Left lobe of liver (tissue), 2 donors: ENCODE data around the gene B4GALT5. TPM values are rescaled to one million over a fixed set of nuclear protein-coding genes. Genes with fewer than 3 reads are reported as not detected.
"Not testable (repeated sequence)": the region's sequence is repeated elsewhere in the genome, so short reads cannot be mapped to it uniquely, and the experiment has no call there.

ENCODE experiments used
- ATAC-seq: fragments of 200-7000 bp; cut with Tn5 transposase; one replicate; pipeline ENCODE4 v1.9.1; 2020; ENCODE audit warnings: mild to moderate bottlenecking, moderate library complexity
- DNase-seq: peaks from one replicate; pipeline ENCODE4 v3.0.0-alpha.2; 2020; ENCODE audit warnings: low spot score
- total RNA-seq: library from RNA; stranded (reverse); gene quantifications from one replicate; pipeline ENCODE4 v1.2.1, GENCODE V29; 2021
- donor health status: DM: no; HTN: no; CAD: no; lungs with moderate emphysema.
- donor health status: DM: no; HTN: yes; CAD: no.

The B4GALT5 gene, protein sequence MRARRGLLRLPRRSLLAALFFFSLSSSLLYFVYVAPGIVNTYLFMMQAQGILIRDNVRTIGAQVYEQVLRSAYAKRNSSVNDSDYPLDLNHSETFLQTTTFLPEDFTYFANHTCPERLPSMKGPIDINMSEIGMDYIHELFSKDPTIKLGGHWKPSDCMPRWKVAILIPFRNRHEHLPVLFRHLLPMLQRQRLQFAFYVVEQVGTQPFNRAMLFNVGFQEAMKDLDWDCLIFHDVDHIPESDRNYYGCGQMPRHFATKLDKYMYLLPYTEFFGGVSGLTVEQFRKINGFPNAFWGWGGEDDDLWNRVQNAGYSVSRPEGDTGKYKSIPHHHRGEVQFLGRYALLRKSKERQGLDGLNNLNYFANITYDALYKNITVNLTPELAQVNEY
- total RNA-seq = 10.5 TPM

- peak; percentile 89 for ATAC-seq
Observed at GRCh38 chr20:49713753-49714712, at the start of gene B4GALT5. TSS of gene B4GALT5 (minus strand) at chr20:49713878. CDS start at chr20:49713690, 188 bp downstream.

DNA sequence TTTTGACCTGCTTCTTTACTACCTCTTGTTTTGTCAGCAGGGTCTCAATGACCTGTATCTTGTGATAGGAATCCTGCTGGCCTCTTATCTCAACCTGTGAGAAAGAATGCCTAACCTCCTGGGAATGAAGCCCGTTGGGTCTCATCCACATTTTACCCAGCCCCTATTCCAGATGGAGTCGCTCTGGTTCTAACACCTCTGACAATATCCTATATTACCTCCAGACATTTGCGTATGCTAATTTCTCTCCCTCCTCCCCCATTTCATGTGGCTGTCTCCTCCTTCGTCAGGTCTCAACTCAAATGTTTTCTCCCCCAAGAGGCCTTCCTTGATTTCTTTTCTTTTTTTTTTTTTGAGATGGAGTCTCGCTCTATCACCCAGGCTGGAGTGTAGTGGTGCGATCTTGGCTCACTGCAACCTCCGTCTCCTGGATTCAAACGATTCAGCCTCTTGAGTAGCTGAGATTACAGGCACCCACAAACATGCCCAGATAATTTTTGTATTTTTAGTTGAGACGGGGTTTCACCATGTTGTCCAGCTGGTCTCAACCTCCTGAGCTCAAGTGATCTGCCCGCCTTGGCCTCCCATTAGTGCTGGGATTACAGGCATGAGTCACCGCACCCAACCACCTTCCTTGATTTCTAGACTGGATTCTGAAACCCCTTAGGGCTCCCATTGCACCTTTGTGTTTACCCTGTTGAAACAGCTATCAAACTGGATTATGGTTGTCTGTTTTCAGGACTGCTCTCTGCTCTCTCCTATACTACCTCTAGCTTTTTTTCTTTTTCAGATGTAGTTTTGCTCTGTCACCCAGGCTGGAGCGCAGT, 49.5 kb upstream of the B4GALT5 start:
- no peak for DNase-seq

More at GRCh38 chr20:49713753-49714712, at the start of gene B4GALT5:
- DNase-seq = peak; percentile 75

GRCh38 chr20:49761888-49762287, 48.2 kb upstream of the B4GALT5 start:
- not testable (repeated sequence) for DNase-seq, ATAC-seq

More for the DNA sequence above, 49.5 kb upstream of the B4GALT5 start:
- no peak for ATAC-seq

GRCh38 chr20:49759266-49759950, 45.7 kb upstream of the B4GALT5 start:
- ATAC-seq = no peak
- DNase-seq = no peak

- ATAC-seq (no peak), DNase-seq (no peak)
Observed at GRCh38 chr20:49758781-49759180, 45.1 kb upstream of the B4GALT5 start.

DNA sequence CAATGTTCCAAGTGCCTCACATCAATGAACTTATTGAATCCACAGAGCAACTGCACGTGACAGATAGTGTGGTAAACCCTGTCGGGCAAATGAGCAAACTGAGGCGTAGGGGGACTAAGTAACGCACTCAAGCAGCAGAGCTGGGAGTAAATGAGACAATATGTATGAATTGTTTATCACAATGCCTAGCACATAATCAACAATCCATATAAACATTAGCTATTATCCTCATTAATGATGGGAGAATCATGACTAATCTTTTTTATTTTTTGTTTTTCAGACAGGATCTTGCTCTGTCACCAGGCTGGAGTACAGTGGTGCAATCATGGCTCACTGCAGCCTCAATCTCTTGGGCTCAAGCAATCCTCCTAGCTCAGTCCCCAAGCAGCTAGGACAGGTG, 43.9 kb upstream of the B4GALT5 start:
- ATAC-seq (no peak), DNase-seq (no peak)

DNA sequence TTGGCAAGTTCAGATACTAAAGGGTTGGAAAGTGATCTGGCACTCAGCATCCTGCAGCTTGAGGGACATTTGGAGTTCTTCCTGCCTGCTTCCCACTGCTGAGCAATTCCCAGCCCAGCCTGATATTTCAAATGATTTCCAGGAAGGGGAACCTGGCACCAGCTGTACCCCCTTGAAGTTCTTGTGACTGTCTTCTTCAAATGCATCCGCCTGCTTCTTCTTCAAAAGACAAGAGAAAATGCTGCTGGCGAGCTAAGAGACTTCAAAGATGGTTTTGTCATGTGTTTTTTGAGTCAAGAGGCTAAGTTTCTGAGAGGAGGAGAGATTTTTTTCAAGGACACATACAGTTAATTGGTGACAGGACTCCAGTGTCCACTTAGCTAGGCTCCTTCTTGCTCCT, 42.6 kb upstream of the B4GALT5 start:
- DNase-seq = no peak
- no peak for ATAC-seq

- DNase-seq = no peak
- ATAC-seq = no peak
Observed at GRCh38 chr20:49754596-49754995, 40.9 kb upstream of the B4GALT5 start.

GRCh38 chr20:49753133-49753532, 39.5 kb upstream of the B4GALT5 start:
- DNase-seq = no peak
- ATAC-seq = no peak

- DNase-seq = no peak
- no peak for ATAC-seq
Observed at GRCh38 chr20:49752201-49752903, 38.7 kb upstream of the B4GALT5 start.

- DNase-seq = no peak
- ATAC-seq = no peak
Observed at GRCh38 chr20:49751397-49751736, 37.7 kb upstream of the B4GALT5 start.

GRCh38 chr20:49750611-49751396, 37.1 kb upstream of the B4GALT5 start:
- ATAC-seq = no peak
- DNase-seq = no peak

GRCh38 chr20:49749625-49750024, 35.9 kb upstream of the B4GALT5 start:
- ATAC-seq = no peak
- DNase-seq = no peak

GRCh38 chr20:49748525-49748838, 34.8 kb upstream of the B4GALT5 start:
- DNase-seq (no peak), ATAC-seq (no peak)

DNA sequence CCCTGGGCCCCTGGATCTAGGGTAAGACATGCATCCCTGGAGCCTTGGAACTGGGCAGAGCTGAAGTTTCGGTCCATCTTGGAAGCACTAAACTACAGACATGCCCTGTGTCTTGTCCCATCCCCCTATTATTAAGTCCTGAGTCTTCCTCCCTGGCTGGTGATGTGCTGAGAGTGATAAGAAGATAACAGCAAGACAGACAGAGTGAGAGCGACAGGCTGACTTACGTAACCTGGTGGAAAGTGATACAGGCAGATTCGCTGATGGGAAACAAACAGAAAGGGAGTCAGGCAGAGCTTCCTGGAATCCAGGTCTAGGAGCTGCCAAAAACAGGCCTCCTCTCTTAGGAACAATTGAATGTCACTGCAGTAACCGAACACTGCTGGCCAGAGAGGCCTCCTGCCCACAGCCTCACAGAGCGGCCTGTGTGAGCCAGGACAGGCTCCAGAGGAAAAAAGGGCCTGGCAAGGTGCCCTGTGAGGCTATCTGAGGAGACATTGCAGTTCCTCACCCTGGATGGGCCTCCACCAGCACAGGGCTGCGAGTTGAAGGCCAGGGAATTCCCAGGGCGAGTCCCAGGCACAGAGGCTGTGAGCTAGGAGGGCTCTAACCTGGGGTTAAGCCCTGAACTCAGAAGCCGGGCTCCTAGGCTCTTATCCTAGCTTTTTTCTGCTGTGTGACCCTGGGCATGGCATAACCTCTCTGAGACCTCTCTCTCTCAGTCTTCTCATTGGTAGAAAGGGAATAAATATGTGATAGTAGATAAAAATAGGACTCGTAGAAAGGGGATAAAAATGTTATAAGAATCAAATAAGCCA, 34.2 kb upstream of the B4GALT5 start:
- peak; percentile 95 for ATAC-seq
- DNase-seq = peak; percentile 86

DNA sequence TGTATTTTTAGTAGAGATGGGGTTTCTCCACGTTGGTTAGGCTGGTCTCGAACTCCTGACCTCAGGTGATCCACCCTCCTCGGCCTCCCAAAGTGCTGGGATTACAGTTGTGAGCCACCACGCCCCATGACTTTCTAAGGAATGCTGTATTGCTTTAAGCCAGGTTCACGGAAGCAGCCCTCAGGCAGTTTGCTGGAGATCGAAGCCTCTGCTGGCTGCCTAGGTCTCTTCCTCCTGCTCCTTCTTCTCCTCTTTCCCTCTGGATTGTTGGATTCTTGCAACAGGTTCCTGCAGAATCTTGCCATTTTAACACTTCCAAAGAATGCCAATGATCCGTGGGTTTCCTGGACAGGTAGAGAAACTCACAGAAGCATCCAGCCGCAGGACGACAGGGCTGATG, 29.3 kb upstream of the B4GALT5 start:
- DNase-seq (no peak), ATAC-seq (no peak)

- DNase-seq (no peak), ATAC-seq (no peak)
Observed at GRCh38 chr20:49741977-49742376, 28.3 kb upstream of the B4GALT5 start.

DNA sequence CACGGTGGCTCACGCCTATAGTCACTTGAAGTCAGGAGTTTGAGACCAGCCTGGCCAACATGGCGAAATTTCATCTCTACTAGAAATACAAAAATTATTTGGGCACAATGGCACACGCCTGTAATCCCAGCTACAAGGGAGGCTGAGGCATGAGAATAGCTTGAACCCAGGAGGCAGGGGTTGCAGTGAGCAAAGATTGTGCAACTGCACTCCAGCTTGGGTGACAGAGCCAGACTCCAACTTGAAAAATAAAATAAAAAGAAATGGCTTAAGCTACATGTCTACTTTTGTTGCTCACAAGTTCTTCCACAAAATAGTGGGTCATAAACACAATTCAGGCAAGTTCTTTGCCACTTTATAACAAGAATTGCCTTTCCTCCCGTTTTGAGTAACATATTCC, 27.1 kb upstream of the B4GALT5 start:
- ATAC-seq (no peak), DNase-seq (no peak)
